IMR-90 (cell line): ENCODE results near the gene PABPN1. TPM values are rescaled to one million over a fixed set of nuclear protein-coding genes. Genes with fewer than 3 reads are reported as not detected.
A peak's percentile ranks its signal among the peaks of the same experiment; 100 is the strongest.

Experiments used
- ATAC-seq: fragments of 200-7000 bp; cut with Tn5 transposase; 2 replicates; pipeline ENCODE4 v1.9.1; 2020; ENCODE audit warnings: low read depth, mild to moderate bottlenecking, moderate library complexity
- BruUV-seq: library from RNA; stranded (reverse); fragments of 400-500 nt; replicated peaks from 2 replicates; lab custom pipeline; 2021; lab: Mats Ljungman, UMichigan
- CTCF ChIA-PET: fragments of 300-600 bp; formaldehyde crosslinking; extraction: SDS; loops from one replicate; lab custom pipeline; 2021; ENCODE audit warnings: antibody characterized with exemption; lab: Yijun Ruan, JAX
- POLR2A ChIA-PET: fragments of 300-600 bp; sonication (Branson Sonifier 250); formaldehyde crosslinking; loops from one replicate; lab custom pipeline; 2022; ENCODE audit warnings: antibody characterized with exemption; ENCODE audit not compliant: unreplicated experiment; lab: Charles Lee
- DNase-seq: peaks from one replicate; pipeline ENCODE4 v3.0.0; 2013
- H2AFZ ChIP-seq: replicated peaks from 2 replicates; pipeline ENCODE3; 2013; ENCODE audit warnings: low read length, mild to moderate bottlenecking; ENCODE audit not compliant: poor library complexity
- H2AK5ac ChIP-seq: 2 replicates; pipeline ENCODE4 v1.6.1; 2013; ENCODE audit warnings: low read depth, low read length, inconsistent platforms
- H2AK9ac ChIP-seq: replicated peaks from 2 replicates; pipeline ENCODE3; 2013; ENCODE audit warnings: mild to moderate bottlenecking, low read depth, low read length, moderate library complexity; ENCODE audit not compliant: poor library complexity
- H2BK120ac ChIP-seq: 2 replicates; pipeline ENCODE4 v1.6.1; 2013; ENCODE audit warnings: low read depth, low read length, inconsistent platforms
- H2BK15ac ChIP-seq: 3 replicates; pipeline ENCODE4 v1.6.1; 2013; ENCODE audit warnings: low read depth, low read length, inconsistent platforms
- H2BK20ac ChIP-seq: 2 replicates; pipeline ENCODE4 v1.6.1; 2013; ENCODE audit warnings: low read depth, mild to moderate bottlenecking, inconsistent platforms, low read length, moderate library complexity
- H2BK5ac ChIP-seq: 2 replicates; pipeline ENCODE4 v1.6.1; 2013; ENCODE audit warnings: mild to moderate bottlenecking, low read depth, low read length, inconsistent platforms; ENCODE audit not compliant: poor library complexity, severe bottlenecking
- H3K14ac ChIP-seq: replicated peaks from 2 replicates; pipeline ENCODE4 v1.6.1; 2013; ENCODE audit warnings: low read depth, low read length, inconsistent platforms
- H3K18ac ChIP-seq: 2 replicates; pipeline ENCODE4 v1.6.1; 2013; ENCODE audit warnings: low read depth, low read length, control low read depth
- H3K23ac ChIP-seq: 2 replicates; pipeline ENCODE4 v1.6.1; 2013; ENCODE audit warnings: low read depth, low read length, inconsistent platforms
- H3K27ac ChIP-seq: 2 replicates; pipeline ENCODE4 v1.5.1; 2013; ENCODE audit warnings: mild to moderate bottlenecking, control low read depth, low read length; ENCODE audit not compliant: insufficient read depth
- H3K27me3 ChIP-seq: 2 replicates; pipeline ENCODE4 v1.6.1; 2013; ENCODE audit warnings: low read length; ENCODE audit not compliant: control insufficient read depth, insufficient read depth
- H3K36me3 ChIP-seq: 2 replicates; pipeline ENCODE4 v1.6.1; 2013; ENCODE audit warnings: low read length, mixed read lengths; ENCODE audit not compliant: control insufficient read depth, insufficient read depth
- H3K4ac ChIP-seq: 2 replicates; pipeline ENCODE4 v1.6.1; 2013; ENCODE audit warnings: low read depth, low read length, inconsistent platforms
- H3K4me1 ChIP-seq: 2 replicates; pipeline ENCODE4 v1.6.1; 2013; ENCODE audit warnings: low read length, mixed read lengths; ENCODE audit not compliant: control insufficient read depth, insufficient read depth
- H3K4me2 ChIP-seq: 2 replicates; pipeline ENCODE4 v1.6.1; 2013; ENCODE audit warnings: low read depth, mild to moderate bottlenecking, control low read depth, low read length, moderate library complexity
- H3K4me3 ChIP-seq: 2 replicates; pipeline ENCODE4 v1.5.1; 2013; ENCODE audit warnings: low read depth, mild to moderate bottlenecking, control low read depth, low read length, moderate library complexity; ENCODE audit not compliant: insufficient read depth
- H3K56ac ChIP-seq: 2 replicates; pipeline ENCODE4 v1.6.1; 2013; ENCODE audit warnings: low read length, inconsistent platforms; ENCODE audit not compliant: insufficient read depth; ENCODE audit errors: extremely low read depth
- H3K79me1 ChIP-seq, 2 experiments: 2 replicates each; pipeline ENCODE4 v1.6.1; 2013; ENCODE audit warnings: low read length in 2 of 2, inconsistent platforms in 1 of 2, low read depth in 1 of 2
- H3K9ac ChIP-seq: 2 replicates; pipeline ENCODE4 v1.6.1; 2013; ENCODE audit warnings: low read depth, low read length, control low read depth
- H3K9me1 ChIP-seq: 2 replicates; pipeline ENCODE4 v1.6.1; 2013; ENCODE audit warnings: low read length, inconsistent platforms; ENCODE audit not compliant: insufficient read depth
- H3K9me3 ChIP-seq: 2 replicates; pipeline ENCODE4 v1.6.1; 2013; ENCODE audit warnings: low read length; ENCODE audit not compliant: control insufficient read depth, insufficient read depth
- H4K20me1 ChIP-seq: 2 replicates; pipeline ENCODE4 v1.6.1; 2013; ENCODE audit warnings: low read length, inconsistent platforms; ENCODE audit not compliant: insufficient read depth
- H4K5ac ChIP-seq: 2 replicates; pipeline ENCODE4 v1.6.1; 2013; ENCODE audit warnings: mild to moderate bottlenecking, low read depth, low read length, control low read depth
- H4K8ac ChIP-seq, 2 experiments: 2 replicates each; pipeline ENCODE4 v1.6.1; 2013; ENCODE audit warnings: low read depth in 2 of 2, low read length in 2 of 2, control low read depth in 1 of 2, inconsistent platforms in 1 of 2
- H4K91ac ChIP-seq: 2 replicates; pipeline ENCODE4 v1.6.1; 2013; ENCODE audit warnings: low read depth, low read length, inconsistent platforms; ENCODE audit not compliant: insufficient read depth
- BHLHE40 ChIP-seq: fragments of 150-350 bp; IDR thresholded peaks from 2 replicates; pipeline ENCODE4 v1.6.1; 2016; ENCODE audit warnings: mild to moderate bottlenecking, low read depth, low read length
- CEBPB ChIP-seq: IDR thresholded peaks from 2 replicates; pipeline ENCODE4 v1.6.1; 2012; ENCODE audit warnings: low read depth, low read length, improper control_type of control experiment
- FOS ChIP-seq: fragments of 150-350 bp; IDR thresholded peaks from 2 replicates; pipeline ENCODE4 v1.6.1; 2016; ENCODE audit warnings: low read depth, low read length
- MAFK ChIP-seq: IDR thresholded peaks from 2 replicates; pipeline ENCODE4 v1.6.1; 2012; ENCODE audit warnings: low read depth, low read length, improper control_type of control experiment
- MXI1 ChIP-seq: IDR thresholded peaks from 2 replicates; pipeline ENCODE4 v1.6.1; 2012; ENCODE audit warnings: low read depth, mild to moderate bottlenecking, low read length, moderate library complexity, borderline replicate concordance
- NFE2L2 ChIP-seq: fragments of 150-350 bp; IDR thresholded peaks from 2 replicates; pipeline ENCODE4 v1.6.1; 2016; ENCODE audit warnings: low read depth, mild to moderate bottlenecking, low read length
- POLR2A ChIP-seq: IDR thresholded peaks from 2 replicates; pipeline ENCODE4 v1.6.1; 2012; ENCODE audit warnings: mild to moderate bottlenecking, low read depth, low read length
- RAD21 ChIP-seq: IDR thresholded peaks from 2 replicates; pipeline ENCODE4 v1.6.1; 2012; ENCODE audit warnings: low read length, improper control_type of control experiment
- RCOR1 ChIP-seq: IDR thresholded peaks from 2 replicates; pipeline ENCODE4 v1.6.1; 2012; ENCODE audit warnings: mild to moderate bottlenecking, low read length, improper control_type of control experiment; ENCODE audit not compliant: insufficient replicate concordance
- RFX5 ChIP-seq: IDR thresholded peaks from 2 replicates; pipeline ENCODE4 v1.8.0; 2012; ENCODE audit warnings: low read depth, mild to moderate bottlenecking, low read length, moderate library complexity
- SMC3 ChIP-seq: fragments of 150-350 bp; IDR thresholded peaks from 2 replicates; pipeline ENCODE4 v1.6.1; 2016; ENCODE audit warnings: low read depth, mild to moderate bottlenecking, antibody characterized with exemption, low read length, moderate library complexity
- WGBS, 2 experiments: methylation state at CpG; one replicate each; pipeline versions ENCODE4 v1.1.5 to v1.1.7; 2013; ENCODE audit warnings: missing lambda C conversion rate in 2 of 2; ENCODE audit not compliant: insufficient read length in 1 of 2; ENCODE audit errors: extremely low coverage in 2 of 2; 5-methylcytosine and 5-hydroxymethylcytosine counted together
- dilution Hi-C: fragments of 300-500 bp; cut with HindIII; formaldehyde crosslinking; loops from one replicate; pipeline ENCODE4 v1.14.3; 2018; ENCODE audit warnings: low sequenced_read_pairs; ENCODE audit not compliant: unreplicated experiment
- in situ Hi-C: fragments of 300-500 bp; cut with MboI; formaldehyde crosslinking; loops from 3 replicates; pipeline ENCODE4 v1.14.3; 2019; ENCODE audit warnings: low sequenced_read_pairs, inconsistent platforms, mixed read lengths
- intact Hi-C: fragments of 100-400 bp; cut with micrococcal nuclease; formaldehyde crosslinking; loops from 2 replicates; pipeline ENCODE4 v1.10.0; 2022
- polyA plus RNA-seq, 3 experiments: library from polyadenylated mRNA; depleted of rRNA; stranded (reverse); fragments of >200 nt; gene quantifications; 2 replicates each; pipeline ENCODE4 v1.2.3, GENCODE V29; 2012; ENCODE audit warnings: low replicate concordance in 1 of 3
- total RNA-seq: library from RNA; depleted of rRNA; stranded (reverse); fragments of >200 nt; gene quantifications from 2 replicates; pipeline ENCODE4 v1.2.3, GENCODE V29; 2012
- TF ChIP-seq, protein P1 (sequence below): conservative IDR thresholded peaks from 2 replicates; pipeline ENCODE4 v1.5.1; 2012; ENCODE audit warnings: mild to moderate bottlenecking, low read depth, low read length, improper control_type of control experiment

The PABPN1 gene
- total and polyA plus RNA-seq, 2 of the 4 experiments (the other 2 are of a cell fraction): 104 to 211 TPM

GRCh38 chr14:23327947-23328744, 6.9 kb downstream of the PABPN1 start:
- in situ Hi-C loops (loop anchor here (10.0 kb wide), 2 partner anchors 47 to 227 kb away; partner anchors contain the start of genes CMTM5, IL25, THTPA and ZFHX2), dilution Hi-C loops (no loop called here), intact Hi-C loops (loop anchor here (1.0 kb wide), 5 partner anchors 24 to 141 kb away; partner anchors contain the start of genes NGDN and SLC22A17)
- no peak overlapping the region for H4K91ac ChIP-seq
- ChIA-PET POLR2A (no interaction called here), CTCF (no interaction called here)
- no peak overlapping the region for H2AK5ac ChIP-seq
- H3K27ac ChIP-seq: no peak overlapping the region
- H3K9me3 ChIP-seq: no peaks in the 10 kb centered on the region
- no peak overlapping the region for H3K23ac ChIP-seq
- no peak overlapping the region for H3K18ac ChIP-seq
- no peak overlapping the region for H3K4ac ChIP-seq
- no peaks in the 10 kb centered on the region; the same call in none of the 2 replicates for H3K27me3 ChIP-seq
- peaks cover 13 to 18% of the 10 kb centered on the region in 2 experiments for H3K79me1 ChIP-seq
- H3K56ac ChIP-seq: no peak overlapping the region
- H2AFZ ChIP-seq: no peak overlapping the region
- ATAC-seq (peak; percentile 94), DNase-seq (peak; percentile 80)
- peaks cover 4% of the 10 kb centered on the region; the same call in 1 of the 2 replicates for H4K20me1 ChIP-seq
- H3K14ac ChIP-seq: no peak overlapping the region
- no peak overlapping the region for H2BK5ac ChIP-seq
- H3K4me1 ChIP-seq: peaks cover under 1% of the 10 kb centered on the region; the same call in 1 of the 2 replicates
- H3K4me2 ChIP-seq: no peak overlapping the region
- H2AK9ac ChIP-seq: no peak overlapping the region
- H4K8ac ChIP-seq: no peak overlapping the region
- H3K36me3 ChIP-seq: peaks cover 18% of the 10 kb centered on the region
- no peak overlapping the region for H4K5ac ChIP-seq
- no peak overlapping the region for H3K9ac ChIP-seq
- peak; percentile 38; the same call in 1 of the 2 replicates for TF ChIP-seq POLR2A
- TF ChIP-seq CEBPB: no peak
- TF ChIP-seq MXI1: no peak
- TF ChIP-seq FOS: no peak
- TF ChIP-seq SMC3: peak; percentile 85
- TF ChIP-seq, protein P1, sequence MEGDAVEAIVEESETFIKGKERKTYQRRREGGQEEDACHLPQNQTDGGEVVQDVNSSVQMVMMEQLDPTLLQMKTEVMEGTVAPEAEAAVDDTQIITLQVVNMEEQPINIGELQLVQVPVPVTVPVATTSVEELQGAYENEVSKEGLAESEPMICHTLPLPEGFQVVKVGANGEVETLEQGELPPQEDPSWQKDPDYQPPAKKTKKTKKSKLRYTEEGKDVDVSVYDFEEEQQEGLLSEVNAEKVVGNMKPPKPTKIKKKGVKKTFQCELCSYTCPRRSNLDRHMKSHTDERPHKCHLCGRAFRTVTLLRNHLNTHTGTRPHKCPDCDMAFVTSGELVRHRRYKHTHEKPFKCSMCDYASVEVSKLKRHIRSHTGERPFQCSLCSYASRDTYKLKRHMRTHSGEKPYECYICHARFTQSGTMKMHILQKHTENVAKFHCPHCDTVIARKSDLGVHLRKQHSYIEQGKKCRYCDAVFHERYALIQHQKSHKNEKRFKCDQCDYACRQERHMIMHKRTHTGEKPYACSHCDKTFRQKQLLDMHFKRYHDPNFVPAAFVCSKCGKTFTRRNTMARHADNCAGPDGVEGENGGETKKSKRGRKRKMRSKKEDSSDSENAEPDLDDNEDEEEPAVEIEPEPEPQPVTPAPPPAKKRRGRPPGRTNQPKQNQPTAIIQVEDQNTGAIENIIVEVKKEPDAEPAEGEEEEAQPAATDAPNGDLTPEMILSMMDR: peak; percentile 93
- no peak for TF ChIP-seq MAFK
- no peak for TF ChIP-seq BHLHE40
- no peak for TF ChIP-seq NFE2L2
- TF ChIP-seq RFX5: no peak
- peak; percentile 90 for TF ChIP-seq RAD21
- no peak for TF ChIP-seq RCOR1
- no peak overlapping the region for H2BK20ac ChIP-seq
- H2BK120ac ChIP-seq: no peak overlapping the region
- no TSS peak for BruUV-seq
- no CpG with 5 or more reads among the region's 4 CpGs for WGBS, 2 experiments
- no peaks in the 10 kb centered on the region for H3K9me1 ChIP-seq
- H3K4me3 ChIP-seq: no peak overlapping the region
- H2BK15ac ChIP-seq: no peak overlapping the region
